Upper lobe of left lung (tissue), 6 donors: ENCODE data around the gene MAGEC1. TPM values are rescaled to one million over a fixed set of nuclear protein-coding genes. Genes with fewer than 3 reads are reported as not detected.

Source experiments
- ATAC-seq, 2 donors: fragments of 200-7000 bp; cut with Tn5 transposase; one replicate each; pipeline ENCODE4 v1.9.1; 2022; ENCODE audit warnings: mild to moderate bottlenecking in 2 of 2, moderate library complexity in 2 of 2; ENCODE audit not compliant: low FRiP score in 2 of 2
- DNase-seq, 2 donors: peaks; one replicate each; pipeline ENCODE4 v3.0.0-alpha.2; 2019 to 2020
- H3K27ac ChIP-seq, 4 donors: fragments of 200-600 bp; sonication (generic); one replicate each; pipeline ENCODE4 v1.5.1; 2016 to 2019
- H3K27me3 ChIP-seq, 4 donors: fragments of 200-600 bp; sonication (generic); one replicate each; pipeline ENCODE4 v1.5.1; 2017 to 2019
- H3K36me3 ChIP-seq, 4 donors: fragments of 200-600 bp; sonication (generic); one replicate each; pipeline ENCODE4 v1.5.1; 2016 to 2019
- H3K4me1 ChIP-seq, 4 donors: fragments of 200-600 bp; sonication (generic); one replicate each; pipeline ENCODE4 v1.5.1; 2018 to 2019
- H3K4me3 ChIP-seq, 4 donors: fragments of 200-600 bp; sonication (generic); one replicate each; pipeline ENCODE4 v1.5.1; 2017 to 2019; ENCODE audit warnings: mild to moderate bottlenecking in 2 of 4, moderate library complexity in 1 of 4
- H3K9me3 ChIP-seq, 4 donors: fragments of 200-600 bp; sonication (generic); one replicate each; pipeline ENCODE4 v1.5.1; 2018 to 2019
- CTCF ChIP-seq, 6 experiments: fragments of 450-650 bp in 4 of 6; fragments of 200-600 bp in 2 of 6; sonication (generic) in 2 of 6; IDR thresholded peaks; one replicate each; pipeline ENCODE4 v1.5.1; 2016 to 2019; ENCODE audit warnings: antibody characterized with exemption in 6 of 6
- EP300 ChIP-seq, 4 donors: sonication (generic); formaldehyde crosslinking; IDR thresholded peaks; one replicate each; pipeline ENCODE4 v1.5.1; 2017; ENCODE audit warnings: antibody characterized with exemption in 4 of 4, control low read depth in 2 of 4
- POLR2A ChIP-seq, 4 donors: fragments of 450-650 bp; IDR thresholded peaks; one replicate each; pipeline ENCODE4 v1.5.1; 2016 to 2017; ENCODE audit warnings: antibody characterized with exemption in 4 of 4, mild to moderate bottlenecking in 2 of 4
- POLR2AphosphoS5 ChIP-seq, 2 donors: sonication (generic); formaldehyde crosslinking; IDR thresholded peaks; one replicate each; pipeline ENCODE4 v1.5.1; 2017; ENCODE audit warnings: antibody characterized with exemption in 2 of 2
- WGBS, 2 donors: methylation state at CpG; one replicate each; pipeline ENCODE4 v1.1.5; 2017 to 2018; 5-methylcytosine and 5-hydroxymethylcytosine counted together
- total RNA-seq, 6 donors: library from RNA; depleted of rRNA in 4 of 6; stranded (reverse); fragments of >200 nt in 4 of 6; gene quantifications; one replicate each; pipeline versions ENCODE4 v1.1.0 to v1.2.1, GENCODE V29; 2016 to 2021
- donor health status: DM: no; HTN: no; CAD: no; lungs with moderate emphysema.
- donor health status: DM: no; HTN: yes; CAD: no; lungs with severe emphysema.

MAGEC1 gene
- total RNA-seq, 6 donors from 2014 or later: 0.17 TPM; not detected in 5

GRCh38 chrX:141952603-141953002, 48.9 kb downstream of the MAGEC1 start:
- WGBS, 2 donors: 78% methylated on average over 5 of the region's 5 CpGs; no CpG with 5 or more reads in 1 of the 2 donors
- ATAC-seq: peak in 1 of 2 donors; percentile 53

GRCh38 chrX:141958675-141959074, 55.0 kb downstream of the MAGEC1 start:
- 47 to 49% methylated on average over 2 of the region's 2 CpGs for WGBS, 2 donors

More at GRCh38 chrX:141952603-141953002, 48.9 kb downstream of the MAGEC1 start:
- Histone ChIP-seq H3K4me3 (no peak overlapping the region), H3K9me3 (no peaks in the 10 kb centered on the region), H3K36me3 (no peaks in the 10 kb centered on the region), H3K27ac (no peak overlapping the region), H3K4me1 (no peaks in the 10 kb centered on the region), H3K27me3 (no peaks in the 10 kb centered on the region)
- no peak for DNase-seq
- TF ChIP-seq POLR2A (IDR thresholded peaks at IDR 0.05) (no peak), CTCF (IDR thresholded peaks at IDR 0.05) (no peak), POLR2AphosphoS5 (IDR thresholded peaks at IDR 0.05) (no peak), EP300 (IDR thresholded peaks at IDR 0.05) (no peak)

More at GRCh38 chrX:141958675-141959074, 55.0 kb downstream of the MAGEC1 start:
- H3K4me1 ChIP-seq: no peaks in the 10 kb centered on the region
- no peaks in the 10 kb centered on the region for H3K9me3 ChIP-seq
- ATAC-seq (no peak), DNase-seq (no peak)
- H3K4me3 ChIP-seq: no peak overlapping the region
- H3K36me3 ChIP-seq: no peaks in the 10 kb centered on the region
- no peak for TF ChIP-seq POLR2AphosphoS5 (IDR thresholded peaks at IDR 0.05)
- no peak for TF ChIP-seq CTCF (IDR thresholded peaks at IDR 0.05)
- no peak for TF ChIP-seq POLR2A (IDR thresholded peaks at IDR 0.05)
- no peak for TF ChIP-seq EP300 (IDR thresholded peaks at IDR 0.05)
- H3K27me3 ChIP-seq: no peaks in the 10 kb centered on the region
- no peak overlapping the region for H3K27ac ChIP-seq

Other genes starting within 250 kb of the MAGEC1 start
- gene SPANXD, start 205.2 kb upstream of the MAGEC1 start, total RNA-seq: not detected
- not detected for gene MAGEC3, start 65.6 kb upstream of the MAGEC1 start, total RNA-seq